LoVo (cell line): Measurements from ENCODE around the gene KIAA0040.

Experiments
- DNase-seq: peaks from one replicate; pipeline ENCODE4 v3.0.0-alpha.2; 2016; ENCODE audit warnings: low spot score

KIAA0040 gene

GRCh38 chr1:175171036-175171913 is 21.3 kb downstream of the KIAA0040 start:
- no peak for DNase-seq

- peak; percentile 88 for DNase-seq
Observed at GRCh38 chr1:175169286-175170018, 23.1 kb downstream of the KIAA0040 start.

- DNase-seq = no peak
Observed at GRCh38 chr1:175168782-175169181, 23.8 kb downstream of the KIAA0040 start.

GRCh38 chr1:175167861-175168260 is 24.7 kb downstream of the KIAA0040 start:
- no peak for DNase-seq

- DNase-seq = no peak
Observed at GRCh38 chr1:175166746-175167145, 25.8 kb downstream of the KIAA0040 start.

GRCh38 chr1:175164751-175165150 is 27.8 kb downstream of the KIAA0040 start:
- DNase-seq = no peak

- DNase-seq = no peak
Observed at GRCh38 chr1:175163702-175164101, 28.9 kb downstream of the KIAA0040 start.

GRCh38 chr1:175162955-175163354 is 29.6 kb downstream of the KIAA0040 start:
- DNase-seq = no peak

- no peak for DNase-seq
Observed at GRCh38 chr1:175158170-175158591, 34.4 kb downstream of the KIAA0040 start.

GRCh38 chr1:175157200-175157599 is 35.4 kb downstream of the KIAA0040 start:
- DNase-seq = no peak

- no peak for DNase-seq
Observed at GRCh38 chr1:175155936-175156335, 36.6 kb downstream of the KIAA0040 start.

GRCh38 chr1:175155473-175155856 is 37.1 kb downstream of the KIAA0040 start:
- no peak for DNase-seq

GRCh38 chr1:175154629-175155472 is 37.7 kb downstream of the KIAA0040 start:
- peak; percentile 61 for DNase-seq

GRCh38 chr1:175152006-175152652 is 40.4 kb downstream of the KIAA0040 start:
- DNase-seq = peak; percentile 51

- DNase-seq = no peak
Observed at GRCh38 chr1:175150596-175151319, 41.8 kb downstream of the KIAA0040 start.

GRCh38 chr1:175148068-175148467 is 44.5 kb downstream of the KIAA0040 start:
- no peak for DNase-seq

GRCh38 chr1:175147569-175147968 is 45.0 kb downstream of the KIAA0040 start:
- DNase-seq = no peak

GRCh38 chr1:175146529-175147213 is 45.9 kb downstream of the KIAA0040 start:
- peak; percentile 61 for DNase-seq

GRCh38 chr1:175145899-175146528 is 46.6 kb downstream of the KIAA0040 start:
- DNase-seq = no peak

GRCh38 chr1:175138579-175138978 is 54.0 kb downstream of the KIAA0040 start:
- DNase-seq = no peak
